HG03378 (cell line): ENCODE data around the gene ZSCAN16.

Experiments used
- ATAC-seq: cut with Tn5 transposase; IDR thresholded peaks from one replicate; pipeline ENCODE4 v1.9.1; 2021; ENCODE audit warnings: mild to moderate bottlenecking, moderate library complexity; ENCODE audit not compliant: unreplicated experiment

Gene ZSCAN16

DNA sequence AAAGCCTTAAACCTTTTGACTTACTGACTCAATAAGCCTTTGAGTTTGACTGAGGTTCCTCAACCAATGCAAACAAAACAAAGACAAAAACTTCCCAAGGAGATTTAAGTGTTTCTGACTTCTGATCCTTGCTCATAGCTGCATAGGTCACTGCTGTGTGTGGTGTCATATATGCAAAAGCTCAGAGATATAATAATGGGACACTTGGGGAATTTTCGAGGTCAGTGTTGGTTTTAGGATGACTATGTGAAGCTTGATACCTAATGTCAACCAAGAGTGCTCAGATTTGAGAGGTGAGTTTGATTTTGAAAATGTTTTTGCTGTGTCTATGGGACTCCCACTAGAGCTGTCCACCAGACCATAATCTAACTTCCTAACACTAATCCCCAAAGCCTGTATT lies 43.5 kb downstream of the ZSCAN16 start:
- ATAC-seq = no peak

DNA sequence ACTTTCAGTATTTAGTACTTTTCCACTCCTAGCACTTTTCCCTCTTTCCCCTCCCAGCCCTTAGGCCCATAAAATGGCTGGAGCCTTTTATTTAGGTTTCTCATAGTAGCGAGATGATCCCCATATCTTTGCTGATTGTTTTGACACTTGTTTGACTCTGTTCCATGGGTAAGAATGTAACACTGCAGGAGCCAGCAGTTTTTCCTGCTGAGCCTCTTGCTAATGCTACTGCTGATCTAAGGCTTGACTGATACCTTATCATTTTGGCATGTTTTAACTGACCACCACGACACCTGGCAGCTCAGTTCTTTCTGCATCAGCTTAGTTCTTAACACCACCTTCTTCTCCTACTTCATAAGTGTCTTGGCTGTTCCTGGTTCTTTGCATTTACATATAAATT lies 46.9 kb downstream of the ZSCAN16 start:
- no peak for ATAC-seq

DNA sequence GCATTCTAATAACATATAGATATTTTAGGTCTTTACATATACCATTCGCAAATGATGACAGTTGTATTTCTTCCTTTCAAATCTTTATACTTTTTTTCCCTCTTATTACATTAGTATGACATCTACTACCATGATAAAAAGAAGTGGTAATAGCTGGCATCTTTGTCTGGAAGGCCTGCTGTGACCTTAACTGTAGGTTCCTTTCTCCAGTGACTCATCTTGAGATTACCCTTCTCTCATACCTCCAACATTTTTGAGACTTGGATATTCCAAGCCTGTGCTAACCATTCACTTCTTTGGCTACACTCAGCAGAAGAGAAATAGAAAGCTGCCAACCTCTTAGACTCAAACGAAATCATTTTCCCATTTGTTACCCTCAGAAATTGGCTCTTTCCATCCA lies 47.6 kb downstream of the ZSCAN16 start:
- no peak for ATAC-seq

DNA sequence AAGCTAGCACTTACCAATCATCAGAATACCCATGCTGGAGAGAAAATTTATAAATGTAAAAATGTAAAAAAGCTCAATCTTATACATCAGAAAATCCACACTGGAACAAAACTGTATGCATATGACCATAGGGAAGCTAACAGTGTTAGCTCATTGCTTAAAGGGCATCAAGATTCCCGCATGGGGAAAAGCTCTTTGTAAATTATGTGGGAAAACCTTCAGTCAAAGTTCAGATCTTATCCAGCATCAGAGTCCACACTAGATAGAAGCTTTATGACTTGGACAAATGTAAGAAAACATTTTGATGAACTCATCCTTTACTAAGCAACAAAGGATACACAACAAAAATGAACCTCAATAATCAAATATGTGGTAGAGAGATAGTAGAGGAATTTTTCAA lies 52.0 kb downstream of the ZSCAN16 start:
- no peak for ATAC-seq
